Measurements from ENCODE around the gene WASF3.

The WASF3 gene

GRCh38 chr13:26646603-26647002 lies 89.1 kb downstream of the WASF3 start:
- DNase-seq: no peak

GRCh38 chr13:26651234-26651633 lies 93.8 kb downstream of the WASF3 start:
- DNase-seq: no peak

GRCh38 chr13:26653310-26653709 lies 95.8 kb downstream of the WASF3 start:
- DNase-seq: no peak

GRCh38 chr13:26653842-26654241 lies 96.4 kb downstream of the WASF3 start:
- no peak for DNase-seq

GRCh38 chr13:26656919-26657318 lies 99.4 kb downstream of the WASF3 start:
- no peak for DNase-seq

GRCh38 chr13:26658448-26659385 lies 101.2 kb downstream of the WASF3 start:
- DNase-seq: no peak

GRCh38 chr13:26660185-26660584 lies 102.7 kb downstream of the WASF3 start:
- DNase-seq: no peak

GRCh38 chr13:26660766-26661165 lies 103.3 kb downstream of the WASF3 start:
- DNase-seq: no peak

GRCh38 chr13:26663791-26664190 lies 106.3 kb downstream of the WASF3 start:
- no peak for DNase-seq

GRCh38 chr13:26664286-26664685 lies 106.8 kb downstream of the WASF3 start:
- no peak for DNase-seq

- no peak for DNase-seq
Observed at GRCh38 chr13:26664876-26665275, 107.4 kb downstream of the WASF3 start.

- no peak for DNase-seq
Observed at GRCh38 chr13:26668357-26669146, 111.1 kb downstream of the WASF3 start.

- no peak for DNase-seq
Observed at GRCh38 chr13:26673890-26674289, 116.4 kb downstream of the WASF3 start.

GRCh38 chr13:26677156-26677555 lies 119.7 kb downstream of the WASF3 start:
- DNase-seq: no peak

GRCh38 chr13:26678330-26678729 lies 120.8 kb downstream of the WASF3 start:
- no peak for DNase-seq

GRCh38 chr13:26678796-26679195 lies 121.3 kb downstream of the WASF3 start:
- no peak for DNase-seq

- no peak for DNase-seq
Observed at GRCh38 chr13:26679411-26680122, 122.1 kb downstream of the WASF3 start.

GRCh38 chr13:26680123-26680450 lies 122.6 kb downstream of the WASF3 start:
- no peak for DNase-seq

- no peak for DNase-seq
Observed at GRCh38 chr13:26680572-26680971, 123.1 kb downstream of the WASF3 start.

- no peak for DNase-seq
Observed at GRCh38 chr13:26681036-26681435, 123.6 kb downstream of the WASF3 start.

- DNase-seq: no peak
Observed at GRCh38 chr13:26682606-26683005, 125.1 kb downstream of the WASF3 start.

- DNase-seq: no peak
Observed at GRCh38 chr13:26685606-26686005, 128.1 kb downstream of the WASF3 start.

- DNase-seq: no peak
Observed at GRCh38 chr13:26686285-26686684, 128.8 kb downstream of the WASF3 start.

Measured in NCI-H187 treated with DMSO at 0.1 percent for 48 hours (cell line).